GM19193 (cell line): ENCODE measurements around the gene PTPRJ.

ENCODE experiments used
- POLR2A ChIP-seq: IDR thresholded peaks from 4 replicates; pipeline ENCODE4 v1.6.1; 2011; ENCODE audit not compliant: insufficient read depth, insufficient read length; ENCODE audit errors: extremely low read depth

PTPRJ gene

GRCh38 chr11:48018528-48019216 is 38.3 kb downstream of the PTPRJ start:
- TF ChIP-seq POLR2A: no peak

- TF ChIP-seq POLR2A: no peak
Observed at GRCh38 chr11:48019217-48019584, 38.8 kb downstream of the PTPRJ start.

- no peak for TF ChIP-seq POLR2A
Observed at GRCh38 chr11:48019595-48019994, 39.2 kb downstream of the PTPRJ start.

GRCh38 chr11:48020092-48020755 is 39.9 kb downstream of the PTPRJ start:
- no peak for TF ChIP-seq POLR2A

GRCh38 chr11:48022445-48022844 is 42.1 kb downstream of the PTPRJ start:
- TF ChIP-seq POLR2A: no peak

GRCh38 chr11:48024635-48025071 is 44.3 kb downstream of the PTPRJ start:
- no peak for TF ChIP-seq POLR2A

GRCh38 chr11:48025293-48025983 is 45.1 kb downstream of the PTPRJ start:
- no peak for TF ChIP-seq POLR2A

- TF ChIP-seq POLR2A: no peak
Observed at GRCh38 chr11:48025984-48026340, 45.6 kb downstream of the PTPRJ start.

GRCh38 chr11:48028914-48029680 is 48.7 kb downstream of the PTPRJ start:
- TF ChIP-seq POLR2A: no peak

- TF ChIP-seq POLR2A: no peak
Observed at GRCh38 chr11:48029681-48030290, 49.4 kb downstream of the PTPRJ start.

- TF ChIP-seq POLR2A: no peak
Observed at GRCh38 chr11:48031602-48032001, 51.2 kb downstream of the PTPRJ start.

- TF ChIP-seq POLR2A: no peak
Observed at GRCh38 chr11:48032721-48033120, 52.4 kb downstream of the PTPRJ start.

GRCh38 chr11:48033918-48034341 is 53.6 kb downstream of the PTPRJ start:
- TF ChIP-seq POLR2A: no peak

GRCh38 chr11:48034926-48035871 is 54.8 kb downstream of the PTPRJ start:
- TF ChIP-seq POLR2A: no peak

GRCh38 chr11:48036011-48036410 is 55.7 kb downstream of the PTPRJ start:
- TF ChIP-seq POLR2A: no peak

- no peak for TF ChIP-seq POLR2A
Observed at GRCh38 chr11:48036466-48036865, 56.1 kb downstream of the PTPRJ start.
